ENCODE measurements around the gene FUT2.
A peak's percentile ranks its signal among the peaks of the same experiment; 100 is the strongest.

The FUT2 gene

GRCh38 chr19:48728911-48729664, 33.3 kb downstream of the FUT2 start:
- no peak for DNase-seq (ENCODE audit: low read depth)

DNA sequence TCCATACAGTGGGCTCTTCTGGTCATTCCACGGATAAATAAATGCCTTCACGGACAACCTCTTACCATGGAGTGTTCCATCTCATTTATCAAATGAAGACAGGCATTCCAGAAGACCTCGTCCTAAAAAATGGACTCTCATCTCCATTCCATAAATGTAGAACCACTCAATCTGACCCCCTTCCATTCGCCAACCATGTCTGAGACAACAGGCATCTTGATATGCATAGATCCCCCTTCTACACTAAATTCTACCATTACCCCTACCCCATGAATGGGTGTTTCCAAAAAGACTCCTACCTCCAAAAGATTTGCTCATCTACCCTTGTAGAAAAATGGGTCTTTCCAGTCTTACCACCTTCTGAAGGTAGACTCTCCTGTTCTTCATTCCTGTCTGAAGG, 35.7 kb downstream of the FUT2 start:
- DNase-seq (ENCODE audit: low read depth): no peak

DNA sequence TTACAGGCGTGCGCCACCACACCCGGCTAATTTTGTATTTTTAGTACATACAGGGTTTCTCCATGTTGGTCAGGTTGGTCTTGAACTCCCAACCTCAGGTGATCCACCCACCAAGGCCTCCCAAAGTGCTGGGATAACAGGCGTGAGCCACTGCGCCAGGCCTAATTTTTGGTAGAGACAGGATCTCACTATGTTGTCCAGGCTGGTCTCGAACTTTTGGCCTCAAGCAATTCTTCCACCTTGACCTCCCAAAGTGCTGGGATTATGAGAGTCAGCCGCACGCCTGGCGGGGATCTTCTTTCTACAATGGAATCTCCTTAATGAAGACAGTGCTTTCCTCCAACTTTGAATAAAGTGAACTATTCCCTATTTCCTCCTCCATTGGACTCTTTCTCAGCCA, 38.9 kb downstream of the FUT2 start:
- no peak for DNase-seq (ENCODE audit: low read depth)

- DNase-seq (ENCODE audit: low read depth): no peak
These were observed 39.4 kb downstream of the FUT2 start for GRCh38 chr19:48735031-48735615.

DNA sequence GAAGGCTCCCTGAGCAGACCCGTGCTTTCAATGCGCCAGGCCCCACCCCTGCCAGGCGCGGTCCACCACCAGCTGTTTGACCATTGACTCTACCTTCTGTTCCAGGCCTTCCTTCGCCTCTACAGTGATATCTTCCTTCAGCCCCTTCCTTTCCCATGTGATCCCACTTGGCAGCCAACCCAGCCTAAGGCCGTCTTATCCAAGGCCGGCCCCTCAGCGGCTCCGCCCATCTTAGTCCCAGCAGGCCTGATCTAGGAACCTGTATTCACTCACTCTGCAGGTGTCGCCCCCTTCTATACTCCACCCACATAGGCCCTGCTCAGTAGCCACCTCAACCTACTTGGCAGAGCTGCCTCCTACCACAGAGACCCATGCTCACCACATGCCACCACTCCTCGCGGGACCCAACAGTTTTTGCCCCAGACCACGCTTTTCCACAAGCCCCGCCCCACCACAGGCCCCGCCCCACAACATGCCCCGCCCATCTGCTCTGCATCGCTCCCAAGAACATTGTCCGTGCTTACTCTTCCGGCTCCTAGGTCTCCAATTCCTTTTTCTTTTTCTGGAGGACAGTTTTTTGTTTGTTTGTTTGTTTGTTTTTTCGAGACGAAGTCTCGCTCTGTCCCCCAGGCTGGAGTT, 41.7 kb downstream of the FUT2 start:
- no peak for DNase-seq (ENCODE audit: low read depth)

DNA sequence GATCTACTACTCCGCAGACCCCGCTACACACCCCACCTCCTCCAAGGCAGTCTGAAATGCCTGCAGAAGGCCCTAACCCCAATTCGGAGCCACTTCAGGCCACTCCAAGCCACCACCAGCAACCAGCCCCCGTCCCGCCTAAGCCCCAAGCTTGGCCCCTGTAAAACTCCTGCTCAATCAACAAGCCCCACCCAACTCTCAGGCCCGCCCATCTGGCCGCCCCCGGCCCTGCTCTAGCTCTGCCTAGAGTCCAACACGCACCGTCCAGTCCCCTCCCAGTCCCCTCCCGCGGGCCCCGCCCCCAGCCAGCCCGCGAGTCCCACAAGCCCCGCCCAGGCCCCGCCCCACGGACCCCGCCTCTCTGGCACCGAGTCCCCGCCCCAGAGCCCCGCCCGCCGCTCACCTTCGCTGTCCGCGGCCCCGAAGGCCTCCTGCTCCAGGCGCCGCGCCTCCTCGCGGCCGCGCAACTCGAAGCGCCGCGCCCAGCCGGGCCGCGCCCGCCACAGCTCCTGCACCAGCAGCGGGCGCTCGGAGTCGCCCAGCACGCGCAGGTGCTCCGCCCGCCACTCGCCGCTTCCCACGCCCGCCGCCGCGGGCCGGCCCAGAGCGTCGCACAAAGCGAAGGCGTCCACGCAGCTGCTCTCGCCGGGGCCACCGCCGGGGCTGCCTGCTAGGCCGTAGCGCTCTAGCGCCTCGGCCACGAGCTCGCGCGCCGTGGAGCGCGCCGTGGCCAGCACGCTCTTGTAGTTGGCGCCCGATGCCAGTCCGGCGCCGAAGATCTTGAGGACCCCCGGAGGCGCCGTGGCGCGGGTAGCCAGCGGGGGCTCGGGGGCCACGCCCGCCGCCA, 43.0 kb downstream of the FUT2 start:
- peak; percentile 85 for DNase-seq (ENCODE audit: low read depth)

GRCh38 chr19:48739404-48740163, 43.8 kb downstream of the FUT2 start:
- no peak for DNase-seq (ENCODE audit: low read depth)

DNA sequence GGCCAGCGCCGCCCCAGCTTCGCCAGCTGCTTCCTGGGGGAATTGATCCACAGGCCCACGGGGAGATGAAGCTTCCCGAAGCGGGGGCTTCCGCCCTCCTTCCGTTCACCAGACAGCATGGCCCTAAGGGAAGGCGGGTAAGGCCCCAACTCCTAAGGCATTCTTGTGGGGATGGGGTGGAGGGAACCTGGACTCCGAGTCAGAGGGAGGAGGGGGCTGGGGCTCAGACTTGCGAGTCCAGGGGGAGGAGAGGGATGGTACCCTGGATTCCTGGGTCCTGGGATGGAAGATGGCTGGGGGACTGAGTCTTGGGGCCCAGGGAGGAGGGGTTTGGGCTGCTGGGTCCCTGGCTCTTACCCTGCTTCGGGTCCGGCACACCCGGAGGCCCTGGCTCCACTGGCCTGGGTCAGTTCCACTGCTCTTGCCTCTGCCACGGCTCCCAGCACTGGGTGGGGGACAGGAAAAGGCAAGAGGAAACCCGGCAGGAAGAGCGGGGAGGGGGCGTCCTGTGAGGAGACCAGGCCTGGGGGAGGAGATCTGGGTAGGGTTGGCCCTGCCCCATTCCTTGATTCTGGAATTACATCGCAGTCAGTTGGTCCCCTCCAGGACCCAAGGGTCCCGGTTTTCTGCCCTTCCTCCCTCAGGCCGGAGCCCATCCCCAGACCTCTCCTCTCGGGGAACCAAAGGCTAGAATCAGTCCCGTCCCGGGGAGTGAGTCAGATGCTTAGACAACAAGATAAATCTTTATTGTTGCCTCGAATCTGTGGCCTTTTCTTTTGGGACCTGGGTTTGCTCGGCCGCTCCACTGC, 44.6 kb downstream of the FUT2 start, which contains the start of gene RASIP1:
TSS of gene RASIP1 (minus strand) at position 447 of the 809 bp plus-strand sequence. CDS start at position 119, 328 bp downstream.
- no peak for DNase-seq (ENCODE audit: low read depth)

GRCh38 chr19:48741129-48741999, 45.6 kb downstream of the FUT2 start:
- DNase-seq (ENCODE audit: low read depth): no peak

DNA sequence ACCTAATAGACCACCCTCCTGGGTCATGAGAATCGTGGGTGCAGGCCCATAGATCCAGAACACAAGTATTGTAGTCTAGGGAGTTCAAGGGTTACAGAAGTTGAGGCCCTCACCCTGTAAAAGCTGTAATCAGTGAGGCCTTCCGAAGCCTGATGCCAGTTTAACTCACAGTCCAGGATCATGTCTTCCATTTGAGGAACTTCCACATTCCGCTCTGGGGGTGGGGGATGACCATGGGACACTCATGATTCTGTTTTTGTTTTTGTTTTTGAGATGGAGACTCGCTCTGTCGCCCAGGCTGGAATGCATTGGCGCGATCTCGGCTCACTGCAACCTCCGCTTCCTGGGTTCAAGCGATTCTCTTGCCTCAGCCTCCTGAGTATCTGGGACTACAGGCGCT, 46.3 kb downstream of the FUT2 start:
- DNase-seq (ENCODE audit: low read depth): no peak

- no peak for DNase-seq (ENCODE audit: low read depth)
These were observed 49.6 kb downstream of the FUT2 start for GRCh38 chr19:48745208-48745995.

DNA sequence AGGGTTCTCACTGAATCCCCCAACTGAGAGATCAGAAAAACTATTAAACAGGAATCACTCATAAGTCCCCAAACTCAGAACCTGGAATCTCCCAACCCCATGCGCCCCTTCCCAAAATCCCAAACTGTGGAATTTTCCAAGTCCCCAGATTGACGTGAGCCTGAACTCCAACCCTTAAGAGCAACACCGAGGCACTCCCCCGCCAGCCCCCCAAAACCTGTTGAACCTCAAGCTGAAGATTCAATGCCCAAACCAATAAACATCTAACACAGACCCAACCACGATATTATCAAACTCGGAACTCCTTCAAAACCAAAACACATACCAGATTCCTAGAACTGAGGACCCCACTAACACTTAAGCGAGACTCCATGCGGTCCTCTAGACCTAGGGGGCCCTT, 50.3 kb downstream of the FUT2 start:
- DNase-seq (ENCODE audit: low read depth): no peak

DNA sequence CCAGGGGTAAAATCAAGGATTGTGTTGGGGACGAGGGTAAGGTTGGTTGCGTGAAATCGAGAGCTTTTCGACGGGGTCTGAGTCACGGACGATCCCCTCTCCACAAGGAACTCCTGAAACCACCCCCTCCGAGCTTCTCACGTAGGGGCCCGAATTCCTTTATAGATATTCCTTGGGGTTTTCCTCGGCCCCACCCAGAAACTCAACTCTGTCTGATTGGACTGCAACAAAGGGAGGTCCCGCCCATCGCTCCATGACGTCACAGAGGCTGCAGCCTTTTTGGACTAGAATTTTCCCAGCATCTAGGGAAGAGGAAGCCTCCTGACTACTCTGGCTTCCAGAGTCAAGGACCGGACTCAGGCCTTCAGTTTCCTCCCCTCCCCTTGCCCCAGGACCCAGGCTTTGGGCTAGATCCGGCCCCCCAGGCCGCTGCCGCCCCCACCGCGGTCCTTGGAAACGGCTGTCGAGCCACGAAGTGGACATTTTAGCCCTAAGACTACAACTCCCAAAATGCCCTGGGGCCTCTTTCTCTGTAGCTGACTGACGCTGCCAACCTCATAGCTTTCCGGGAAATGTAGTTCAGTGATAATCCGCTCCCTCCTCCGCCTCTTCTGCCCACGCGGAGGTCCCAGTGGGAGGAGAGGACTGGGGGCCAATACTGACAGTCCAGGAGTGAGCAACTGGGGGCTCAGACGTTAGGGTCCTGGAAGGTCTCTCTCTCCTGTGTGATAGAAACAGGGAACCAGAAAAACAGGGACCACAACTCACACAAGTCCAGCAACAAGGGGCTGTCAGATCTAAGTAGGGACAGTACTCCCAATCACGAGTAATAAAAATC, 51.2 kb downstream of the FUT2 start, which contains the start of gene IZUMO1:
TSS of gene IZUMO1 (minus strand) at position 172 of the 838 bp plus-strand sequence. CDS start 1,050 bp downstream, outside the sequence.
- no peak for DNase-seq (ENCODE audit: low read depth)

DNA sequence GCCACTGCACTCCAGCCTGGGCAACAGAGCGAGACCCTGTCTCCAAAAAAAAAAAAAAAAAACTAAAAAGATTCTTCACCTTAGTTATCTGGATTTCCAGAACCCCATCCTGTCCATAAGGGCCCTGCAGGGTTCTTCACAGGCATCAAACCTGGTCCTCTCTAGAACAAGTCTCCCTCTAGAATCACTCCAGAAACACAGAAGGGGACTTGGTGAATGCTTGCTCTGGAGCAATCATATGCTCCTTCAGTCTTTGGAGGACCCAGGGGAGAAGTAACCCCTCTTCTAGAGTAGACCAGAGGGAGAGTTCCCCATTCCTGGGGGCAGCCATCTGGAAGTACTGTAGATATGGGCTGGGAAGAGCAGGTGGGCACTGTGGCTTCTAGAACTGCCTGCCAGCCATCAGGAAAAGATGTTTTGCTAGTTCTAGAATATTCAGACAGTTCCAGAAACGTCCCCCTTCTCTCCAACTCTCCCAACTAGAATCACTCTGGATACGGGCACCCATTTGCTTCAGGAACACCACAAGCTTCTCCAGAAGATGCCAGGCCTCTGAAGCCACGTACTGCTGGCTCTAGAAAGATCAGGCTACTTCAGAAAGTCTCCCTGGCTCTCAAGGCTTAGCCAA, 53.9 kb downstream of the FUT2 start:
- DNase-seq (ENCODE audit: low read depth): no peak

DNA sequence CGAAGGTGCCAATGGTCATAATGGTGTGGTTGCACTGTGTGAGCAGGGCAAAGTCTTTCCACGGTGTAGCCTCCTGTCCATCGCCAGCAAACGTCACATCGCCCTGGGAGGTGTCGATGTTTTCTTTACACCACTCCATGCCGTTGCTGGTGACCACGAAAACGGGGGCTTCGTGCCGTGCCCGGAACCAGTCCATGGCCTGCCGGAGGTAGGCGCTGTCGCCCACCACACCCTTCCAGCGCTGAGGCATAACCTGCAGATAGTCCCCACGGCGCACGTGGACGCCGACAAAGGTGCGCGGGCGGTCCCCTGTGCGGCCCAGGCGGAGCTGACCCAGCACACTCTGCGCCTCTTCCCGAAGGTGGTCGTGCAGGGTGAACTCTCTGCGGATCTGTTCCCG, 54.6 kb downstream of the FUT2 start:
- no peak for DNase-seq (ENCODE audit: low read depth)

GRCh38 chr19:48750771-48751504, 55.2 kb downstream of the FUT2 start:
- DNase-seq (ENCODE audit: low read depth): no peak

Data from T-helper 22 cell (primary cell).